GM19438 (cell line): ENCODE measurements around the gene ZRANB1.
"Not testable (repeated sequence)": the region's sequence is repeated elsewhere in the genome, so short reads cannot be mapped to it uniquely, and the experiment has no call there.

Experiments
- ATAC-seq: cut with Tn5 transposase; IDR thresholded peaks from one replicate; pipeline ENCODE4 v1.9.1; 2021; ENCODE audit warnings: low read depth; ENCODE audit not compliant: unreplicated experiment

Gene ZRANB1

DNA sequence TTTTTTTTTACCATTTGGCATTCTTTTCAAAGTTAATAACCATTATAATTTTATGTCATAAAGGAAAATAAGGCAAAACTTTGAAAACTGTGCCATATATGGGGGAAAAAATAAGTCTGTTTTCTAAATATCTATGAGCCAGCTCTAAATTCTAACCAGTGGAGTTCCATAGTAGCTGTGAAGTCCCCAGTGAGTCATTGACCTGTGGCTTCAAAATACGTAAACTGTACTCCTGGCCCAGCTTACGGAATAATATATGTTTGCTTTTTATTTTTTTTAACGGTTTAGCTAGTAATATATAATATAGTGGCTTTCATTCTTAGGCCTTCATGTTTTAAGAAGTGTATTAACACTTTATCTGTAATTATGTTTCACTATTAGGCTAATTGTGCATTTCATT is 20.5 kb downstream of the ZRANB1 start:
- ATAC-seq, result no peak

DNA sequence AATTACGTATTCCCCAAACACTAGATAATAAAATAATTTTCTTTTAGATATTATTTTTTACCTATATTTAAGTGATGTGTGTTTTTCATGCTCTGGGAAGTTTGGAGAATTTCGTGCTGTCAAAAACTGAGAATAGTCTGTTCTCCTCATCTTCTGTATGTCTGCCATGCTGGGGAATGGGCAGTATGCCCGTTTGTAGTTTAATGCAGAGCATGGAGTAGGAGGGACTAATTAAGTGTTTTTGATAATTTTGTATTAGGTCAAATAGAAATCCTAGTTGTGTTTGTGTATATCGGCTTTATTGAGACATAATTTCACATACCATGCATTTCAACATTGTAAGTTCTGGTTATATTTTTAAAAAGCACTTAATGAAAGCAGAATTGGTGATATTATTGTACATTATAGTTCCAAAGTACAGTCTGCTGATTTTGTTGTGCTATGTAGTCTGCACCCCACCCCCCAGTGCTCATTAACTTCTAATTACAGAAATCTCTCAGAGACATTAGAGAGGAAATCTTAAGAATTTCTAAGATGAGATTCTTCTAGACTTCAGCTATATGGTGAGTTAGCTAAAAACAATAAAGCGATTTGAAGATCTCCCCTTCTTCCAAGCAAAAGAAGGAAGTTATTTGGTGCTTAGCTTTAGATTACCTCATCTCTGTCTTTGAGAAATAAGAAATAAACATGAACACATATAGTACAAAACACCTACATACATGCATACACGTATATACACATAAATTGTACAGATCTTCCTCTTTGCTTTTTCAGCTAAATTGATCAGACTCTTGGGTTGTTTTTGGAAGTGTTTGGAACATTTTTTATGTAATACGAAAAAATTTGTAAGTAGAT is 22.2 kb downstream of the ZRANB1 start:
- no peak for ATAC-seq

DNA sequence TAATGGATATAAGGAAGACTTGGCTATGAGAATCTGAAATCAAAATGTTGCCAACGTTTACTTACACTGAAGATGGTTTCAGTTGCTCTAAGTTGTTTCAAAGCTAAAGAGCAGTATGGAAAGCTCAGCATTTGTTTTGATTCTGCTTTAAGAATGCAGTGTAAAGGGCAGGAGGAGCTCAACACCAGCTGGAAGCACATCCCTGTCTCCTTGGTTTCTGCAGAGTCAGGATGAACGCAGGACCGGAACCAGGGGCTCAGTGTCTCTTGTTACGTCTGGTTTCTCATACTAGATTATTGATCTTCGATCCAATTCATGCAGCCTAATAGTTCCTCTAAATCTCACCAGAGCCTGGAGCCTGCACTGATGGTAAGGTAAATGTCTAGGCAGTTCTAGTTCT is 24.1 kb downstream of the ZRANB1 start:
- ATAC-seq, result no peak

DNA sequence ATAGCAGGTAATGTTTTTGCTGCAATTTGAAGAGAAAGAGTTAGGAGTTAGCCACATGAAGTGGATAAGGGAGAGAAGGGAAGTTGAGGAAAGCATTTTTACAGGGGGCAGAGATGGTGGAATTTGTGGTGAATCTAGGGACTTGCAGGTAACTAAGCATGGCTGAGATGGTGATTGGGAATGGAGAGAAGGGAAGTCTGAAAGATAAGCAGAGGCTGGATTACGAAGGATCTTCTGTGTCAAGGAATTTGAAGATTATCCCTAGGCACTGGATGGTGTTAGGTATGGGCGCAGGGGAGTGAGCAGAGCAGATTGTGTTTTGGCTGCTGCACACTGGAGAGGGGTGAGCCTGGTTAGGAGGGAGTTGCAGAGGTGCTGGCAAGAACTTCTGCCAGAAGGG is 25.3 kb downstream of the ZRANB1 start:
- ATAC-seq, result no peak

DNA sequence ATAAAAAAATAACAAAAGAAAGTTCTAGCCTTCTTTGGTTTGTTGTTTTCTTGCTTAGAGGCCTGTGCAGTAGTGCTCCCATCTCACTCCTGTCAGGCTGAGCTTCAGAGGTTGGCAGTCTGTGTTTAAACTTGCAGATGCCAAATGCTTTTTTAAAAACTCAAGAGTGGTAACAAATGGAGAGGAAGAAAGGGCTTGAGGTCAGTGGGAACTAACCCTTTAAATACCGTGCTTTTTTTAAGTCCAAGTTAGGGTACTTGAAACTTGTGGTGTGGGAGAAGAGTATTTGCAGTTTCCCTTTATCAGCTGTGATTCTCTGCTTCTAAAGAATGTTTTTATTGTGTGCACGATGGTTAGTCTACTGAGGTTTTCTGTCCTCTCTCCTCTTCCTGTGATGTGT is 29.4 kb downstream of the ZRANB1 start:
- no peak for ATAC-seq

DNA sequence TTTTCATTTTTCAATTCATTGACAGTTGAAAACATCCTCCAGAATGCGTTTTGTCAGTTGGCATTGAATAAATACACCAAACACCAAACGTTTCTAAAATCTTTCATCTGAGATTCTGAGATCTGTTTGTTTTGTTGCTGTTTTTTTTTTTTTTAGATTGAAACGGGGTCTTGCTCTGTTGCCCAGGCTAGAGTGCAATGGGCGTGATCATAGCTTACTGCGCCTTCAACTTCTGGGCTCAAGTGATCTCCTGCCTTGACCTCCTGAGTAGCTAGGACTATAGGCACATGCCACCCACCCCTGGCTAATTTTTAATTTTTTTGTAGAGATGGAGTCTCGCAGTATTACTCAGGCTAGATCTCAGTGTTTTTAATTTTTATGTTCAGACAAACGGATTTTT is 30.7 kb downstream of the ZRANB1 start:
- ATAC-seq, result no peak

DNA sequence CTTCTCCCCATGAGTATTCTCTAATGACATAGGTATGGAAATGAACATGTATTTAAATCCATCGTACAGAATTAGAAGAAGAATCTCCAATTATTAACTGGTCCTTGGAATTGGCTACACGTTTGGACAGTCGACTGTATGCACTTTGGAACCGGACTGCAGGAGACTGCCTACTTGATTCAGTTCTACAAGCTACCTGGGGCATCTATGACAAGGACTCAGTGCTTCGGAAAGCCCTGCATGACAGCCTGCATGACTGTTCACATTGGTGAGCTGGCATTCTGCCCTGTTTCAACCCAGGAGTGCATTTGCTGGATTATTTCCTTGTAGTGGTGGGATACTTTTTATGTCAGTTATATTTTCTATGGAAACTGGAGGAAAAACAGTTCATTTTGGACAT is 32.2 kb downstream of the ZRANB1 start:
- ATAC-seq, result no peak

DNA sequence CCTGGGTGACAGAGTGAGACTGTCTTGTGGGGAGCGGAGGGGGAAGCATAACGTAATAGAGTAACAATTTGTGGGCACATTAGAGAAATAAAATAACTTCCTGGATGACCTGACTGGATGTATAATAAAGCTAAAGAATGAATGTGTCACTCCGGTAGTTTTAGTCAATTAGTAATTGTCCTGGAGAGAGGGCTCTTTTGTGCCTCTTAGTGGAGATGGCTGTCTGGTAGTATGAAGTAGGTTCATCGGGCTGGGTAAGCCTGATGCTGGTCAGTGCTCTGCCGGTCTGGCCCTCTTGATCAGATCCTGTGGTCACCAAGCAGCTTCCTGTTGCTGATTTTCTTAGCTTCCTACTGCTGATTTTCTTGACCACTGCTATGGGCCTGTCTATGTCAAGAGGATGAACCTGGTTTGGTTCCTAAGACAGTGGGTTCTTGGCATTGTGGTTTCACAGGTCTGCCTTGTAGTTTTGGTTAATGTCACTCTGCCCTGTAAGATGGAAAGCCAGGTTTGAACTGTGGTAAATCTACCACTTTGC is 34.1 kb downstream of the ZRANB1 start:
- no peak for ATAC-seq

DNA sequence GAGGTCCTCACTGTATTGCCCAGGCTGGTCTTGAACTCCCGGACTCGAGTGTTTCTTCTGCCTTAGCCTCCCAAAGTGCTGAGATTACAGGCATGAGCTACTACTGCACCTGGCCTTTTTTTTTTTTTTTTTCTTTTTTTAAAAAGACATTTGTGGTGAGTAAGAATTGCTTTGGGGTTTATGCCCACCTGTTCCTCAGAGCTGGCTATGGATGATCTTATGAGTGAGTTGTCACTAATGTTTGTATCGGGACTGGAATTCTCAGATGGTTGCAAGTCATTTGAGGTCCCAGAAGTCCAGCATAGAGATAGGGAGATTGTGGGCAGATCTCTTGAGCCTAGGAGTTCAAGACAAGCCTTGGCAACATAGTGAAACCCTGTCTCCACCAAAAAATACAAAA is 35.2 kb downstream of the ZRANB1 start:
- ATAC-seq, result no peak

DNA sequence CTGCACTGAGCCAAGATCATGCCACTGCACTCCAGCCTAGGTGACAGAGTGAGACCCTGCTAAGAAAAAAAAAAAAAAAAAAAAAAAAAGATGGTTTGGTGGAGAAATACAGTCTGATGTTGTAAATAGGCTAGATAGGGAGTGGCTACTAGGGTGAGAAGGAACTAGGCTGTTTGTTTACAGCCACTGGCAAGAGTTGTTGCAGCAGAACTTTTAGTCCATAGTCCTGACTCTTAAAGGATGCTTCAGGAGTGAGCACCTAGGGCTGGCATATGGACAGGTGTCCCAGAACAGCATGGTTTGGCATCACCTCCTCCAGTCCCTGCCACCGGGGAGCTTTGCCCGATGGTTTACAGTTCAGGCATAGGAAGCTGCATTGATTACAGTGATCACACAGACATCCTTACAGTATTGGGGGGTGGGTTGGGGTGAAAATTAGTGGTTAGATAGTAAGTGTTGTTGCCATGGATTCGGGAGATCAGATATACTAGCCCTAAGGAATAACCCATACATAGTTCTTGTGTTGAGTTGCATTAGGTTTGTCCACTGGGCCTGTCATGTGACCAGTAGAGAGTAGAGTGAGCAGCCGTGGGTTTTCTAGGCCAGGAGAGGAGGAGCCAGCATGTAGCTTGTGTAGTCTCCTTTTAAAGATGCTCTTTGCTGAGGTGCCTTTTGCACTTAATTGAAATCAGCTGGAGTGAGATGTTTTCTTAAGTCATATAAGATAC is 35.9 kb downstream of the ZRANB1 start:
- no peak for ATAC-seq

DNA sequence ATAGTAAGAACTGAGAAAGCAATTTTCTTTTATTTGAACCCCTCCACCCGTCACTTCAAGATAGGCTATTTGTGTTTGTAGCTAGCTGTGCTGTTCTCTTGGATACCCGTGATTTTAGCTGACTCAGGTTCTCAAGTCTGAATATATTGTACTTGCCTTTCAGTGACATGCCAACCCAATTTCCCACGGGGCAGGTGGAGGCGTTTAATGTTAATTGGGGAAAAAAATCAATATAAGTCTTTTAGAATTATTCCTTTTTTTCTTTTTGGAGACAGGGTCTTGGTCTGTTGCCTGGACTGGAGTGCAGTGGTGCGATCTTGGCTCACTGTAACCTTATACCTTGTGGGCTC is 36.4 kb downstream of the ZRANB1 start:
- no peak for ATAC-seq

DNA sequence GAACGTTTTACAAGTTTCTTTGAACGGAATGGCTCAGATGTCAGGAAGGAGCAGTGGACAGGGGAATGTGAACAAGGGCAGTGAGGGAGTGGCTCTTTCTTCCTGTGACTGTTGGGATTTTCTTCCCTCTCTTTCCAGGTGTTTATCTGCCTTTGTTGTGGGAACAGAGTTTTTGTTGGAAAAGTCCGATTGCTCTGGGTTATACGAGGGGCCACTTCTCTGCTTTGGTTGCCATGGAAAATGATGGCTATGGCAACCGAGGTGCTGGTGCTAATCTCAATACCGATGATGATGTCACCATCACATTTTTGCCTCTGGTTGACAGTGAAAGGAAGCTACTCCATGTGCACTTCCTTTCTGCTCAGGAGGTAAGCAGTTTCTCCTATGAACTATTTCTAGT is 41.4 kb downstream of the ZRANB1 start:
- ATAC-seq, result no peak

DNA sequence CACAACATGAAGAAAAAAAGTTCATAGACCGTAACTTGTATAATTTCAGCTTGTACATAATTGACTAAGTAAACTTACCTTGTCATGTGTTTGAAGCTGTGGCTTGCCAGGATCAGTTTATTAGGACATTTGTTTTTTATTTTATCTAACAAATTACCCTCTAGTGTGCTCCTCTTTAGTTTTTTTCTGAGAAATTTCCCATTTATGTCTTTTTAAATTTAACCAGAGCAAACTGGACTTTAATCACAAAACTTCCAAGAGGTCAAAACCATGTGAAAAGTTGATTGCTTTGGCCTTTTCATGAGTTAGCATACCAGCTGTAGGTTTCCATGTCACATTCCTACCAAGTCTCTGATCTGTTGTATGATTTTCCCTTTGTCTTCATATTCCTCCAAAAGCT is 42.5 kb downstream of the ZRANB1 start:
- ATAC-seq, result no peak

DNA sequence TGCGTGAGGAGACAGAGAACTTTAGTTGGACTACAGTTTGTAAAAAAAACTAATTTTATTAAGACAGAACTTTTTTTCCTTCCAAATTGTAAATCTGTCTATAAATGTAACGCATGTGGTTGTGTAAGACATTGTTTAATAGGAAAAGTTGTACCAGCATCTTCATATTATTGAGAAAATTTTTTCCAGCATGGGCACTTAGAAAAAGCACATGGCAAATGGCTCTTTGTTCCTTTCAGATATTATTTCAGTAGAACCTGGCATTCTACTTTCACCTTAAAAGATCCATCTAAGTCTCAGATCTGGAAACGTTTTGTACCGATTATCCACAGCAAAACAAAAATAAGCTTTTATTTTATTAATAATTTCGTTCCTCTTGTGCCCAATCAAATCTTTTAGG is 43.2 kb downstream of the ZRANB1 start:
- ATAC-seq, result no peak

DNA sequence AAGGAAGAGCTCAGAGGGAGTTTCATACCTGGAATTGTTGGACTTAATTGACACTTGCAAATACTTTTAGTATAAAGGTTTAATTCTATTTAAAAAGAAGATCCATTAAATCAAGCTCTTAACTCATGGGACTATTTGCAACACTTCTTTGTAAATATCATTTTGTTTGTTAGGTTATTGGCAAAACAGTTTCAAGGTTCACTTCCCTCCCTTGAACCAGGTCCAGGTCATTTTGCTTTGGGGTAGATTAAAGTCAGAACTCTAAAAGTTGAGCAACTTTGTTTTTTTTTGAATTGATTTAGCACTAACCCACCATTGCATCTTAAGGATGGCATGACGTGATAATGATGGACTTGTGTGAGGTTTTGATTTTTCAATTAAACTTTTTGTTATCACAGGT is 45.9 kb downstream of the ZRANB1 start:
- no peak for ATAC-seq

DNA sequence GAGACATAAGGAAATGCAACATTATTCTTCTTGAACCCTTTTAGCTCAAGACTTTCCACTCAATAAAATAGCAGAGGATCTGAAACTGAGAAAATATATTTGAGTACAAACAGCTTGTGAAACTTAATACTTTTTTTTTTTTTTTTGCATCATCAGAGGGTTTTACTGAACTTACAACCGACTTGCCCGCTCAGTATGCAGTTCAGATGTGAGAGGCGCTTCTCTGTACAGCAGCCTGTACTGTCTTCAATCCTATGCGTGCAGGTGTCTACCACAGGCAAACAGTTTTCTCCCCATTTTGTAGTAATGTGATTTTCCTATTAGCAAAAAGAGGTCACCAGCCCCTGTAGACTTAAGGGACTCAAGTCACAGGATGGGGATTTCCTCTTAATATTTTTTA is 46.8 kb downstream of the ZRANB1 start:
- ATAC-seq, result not testable (repeated sequence)

DNA sequence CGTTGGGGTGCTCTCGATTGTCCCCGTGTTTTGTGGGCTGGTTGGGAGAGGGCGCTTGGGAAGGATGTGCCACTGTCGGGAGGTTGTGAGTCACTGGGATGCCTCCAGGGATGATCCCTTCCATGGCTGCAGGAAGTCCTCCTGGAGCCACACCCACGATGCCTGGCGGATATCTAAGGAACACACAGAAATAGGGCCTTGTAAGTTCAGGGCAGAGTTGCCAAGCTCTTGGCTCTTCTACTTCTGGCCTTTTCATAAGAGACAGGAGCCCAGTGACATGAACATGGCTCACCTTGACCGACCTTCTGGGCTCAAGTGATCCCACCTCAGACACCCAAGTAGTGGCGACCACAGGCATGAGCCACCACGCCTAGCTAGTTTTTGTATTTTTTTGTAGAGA is 47.6 kb downstream of the ZRANB1 start:
- ATAC-seq, result no peak

DNA sequence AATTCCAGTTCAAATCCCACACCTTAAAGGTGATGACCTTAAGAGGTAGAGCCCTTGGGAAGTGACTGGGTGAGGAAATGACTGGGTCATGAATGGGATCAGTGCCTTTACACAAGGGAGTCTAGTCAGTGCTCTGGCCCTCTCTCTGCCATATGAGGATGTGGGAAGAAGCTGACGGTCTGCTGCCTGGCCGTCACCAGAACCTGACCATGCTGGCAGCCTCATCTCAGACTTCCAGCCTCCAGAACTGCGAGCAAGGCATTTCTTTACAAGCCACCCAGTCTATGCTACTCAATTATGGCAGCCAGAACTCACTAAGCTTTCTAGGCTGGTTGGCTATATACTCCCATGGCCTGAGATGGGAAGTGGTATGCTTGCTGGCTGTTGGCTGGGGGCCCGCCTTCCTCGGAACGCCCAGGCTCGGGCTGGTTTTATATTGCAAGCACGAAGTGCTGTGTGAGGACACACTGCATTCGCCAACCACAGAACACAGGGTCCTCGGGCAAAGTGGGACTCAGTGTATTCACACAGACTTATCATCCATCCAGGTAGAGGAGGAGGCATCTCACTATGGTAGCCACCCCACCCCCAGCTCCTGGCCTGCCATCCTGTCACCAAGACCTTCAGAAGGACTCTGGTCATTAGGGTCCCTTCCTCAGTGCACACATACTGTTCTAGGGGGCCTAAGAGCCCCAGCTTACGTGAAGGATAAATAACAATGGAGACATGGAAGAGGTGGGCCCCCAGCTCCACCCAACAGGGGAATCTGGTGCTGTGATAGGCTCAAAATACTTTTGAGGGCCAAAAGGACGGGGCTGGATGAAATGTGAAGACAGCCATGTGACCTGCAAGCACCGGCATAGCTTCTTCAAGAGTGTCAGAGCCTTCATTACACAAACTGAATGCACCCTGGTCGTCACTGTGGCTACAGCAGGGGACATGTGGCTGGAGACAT is 49.0 kb downstream of the ZRANB1 start:
- no peak for ATAC-seq

DNA sequence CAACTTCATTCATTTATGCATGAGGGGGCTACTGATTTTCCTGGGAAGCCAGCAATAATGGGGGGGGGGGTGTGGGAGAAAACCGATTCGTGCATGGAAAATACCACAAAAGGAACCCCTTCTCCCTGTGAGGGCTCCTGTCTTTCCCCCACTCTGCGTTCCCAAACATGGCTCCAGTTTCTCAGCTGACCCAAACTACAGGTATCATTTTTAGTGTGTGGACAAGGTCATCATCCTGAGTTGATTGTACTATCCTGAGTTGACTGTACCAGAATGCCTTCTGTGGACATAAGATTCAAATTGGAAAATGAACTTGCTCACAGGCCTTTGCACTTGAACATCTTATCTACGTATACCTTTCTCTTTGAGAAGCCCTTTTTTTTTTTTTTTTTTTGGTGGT is 49.9 kb downstream of the ZRANB1 start:
- no peak for ATAC-seq

DNA sequence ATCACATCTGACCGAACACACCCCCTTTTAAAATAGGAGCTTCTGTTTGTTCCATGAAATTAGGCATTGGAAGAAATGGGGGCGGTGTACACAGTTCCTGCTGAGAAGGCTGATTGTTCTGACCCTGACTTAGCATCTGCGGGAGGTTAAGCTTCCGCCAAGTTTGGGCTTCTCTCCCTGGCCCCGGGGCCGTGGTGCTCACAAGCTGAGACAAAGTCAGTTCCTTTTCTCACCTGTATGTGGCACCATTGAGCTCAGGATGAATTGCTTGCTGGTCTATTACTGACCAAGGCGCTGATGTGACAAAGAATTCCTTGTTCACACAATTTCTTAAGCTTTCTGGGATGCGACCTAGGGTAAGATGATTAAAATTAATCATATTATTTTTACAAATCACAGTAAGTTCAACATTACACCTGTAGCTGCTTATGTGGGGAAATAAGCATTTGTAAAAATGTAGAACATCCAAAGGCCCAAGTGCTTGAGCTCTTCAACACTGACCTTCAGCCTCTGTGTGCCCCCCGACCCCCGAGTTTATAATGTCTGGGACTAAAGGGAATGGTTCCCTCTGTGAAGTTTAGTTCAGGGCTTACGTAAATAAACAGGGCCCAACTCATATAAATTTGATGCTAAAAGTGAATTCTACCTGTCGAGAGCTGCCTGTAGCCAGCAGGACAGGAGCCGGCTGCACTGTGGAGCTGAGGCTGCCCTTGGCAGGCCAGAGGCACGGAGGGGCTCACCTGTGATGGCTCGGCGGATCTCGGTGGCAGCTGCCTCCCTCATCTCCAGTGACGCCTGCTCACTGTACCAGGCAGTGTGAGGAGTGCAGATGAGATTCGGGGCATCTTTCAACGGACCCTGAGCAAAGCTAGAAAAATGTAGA is 50.8 kb downstream of the ZRANB1 start:
- no peak for ATAC-seq
